IPS-NIHi7 (cell line): ENCODE measurements around the gene LDLRAD1.
"Not testable (repeated sequence)": the region's sequence is repeated elsewhere in the genome, so short reads cannot be mapped to it uniquely, and the experiment has no call there.

Experiments used
- DNase-seq: peaks from one replicate; pipeline ENCODE4 v3.0.0; 2012; ENCODE audit warnings: mixed read lengths; ENCODE audit errors: extremely low spot score

Gene LDLRAD1, protein sequence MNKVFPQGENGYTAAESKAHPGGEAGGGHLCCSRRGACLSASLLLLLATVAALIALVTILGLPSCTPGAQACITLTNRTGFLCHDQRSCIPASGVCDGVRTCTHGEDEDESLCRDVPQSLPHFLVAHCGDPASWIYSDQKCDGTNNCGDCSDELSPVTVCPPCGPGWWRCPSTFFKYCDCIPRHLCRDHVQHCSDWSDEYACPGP

GRCh38 chr1:54017979-54018378, at the start of gene LDLRAD1:
Gene LDLRAD1, minus strand, starts transcription at chr1:54018186. Its CDS starts 74 bp downstream, at chr1:54018112.
- DNase-seq: peak; percentile 43

GRCh38 chr1:54064299-54064698, 46.3 kb upstream of the LDLRAD1 start:
- no peak for DNase-seq

GRCh38 chr1:54054438-54054749, 36.4 kb upstream of the LDLRAD1 start:
- DNase-seq: no peak

GRCh38 chr1:54053745-54054437, 35.9 kb upstream of the LDLRAD1 start:
- DNase-seq: no peak

DNA sequence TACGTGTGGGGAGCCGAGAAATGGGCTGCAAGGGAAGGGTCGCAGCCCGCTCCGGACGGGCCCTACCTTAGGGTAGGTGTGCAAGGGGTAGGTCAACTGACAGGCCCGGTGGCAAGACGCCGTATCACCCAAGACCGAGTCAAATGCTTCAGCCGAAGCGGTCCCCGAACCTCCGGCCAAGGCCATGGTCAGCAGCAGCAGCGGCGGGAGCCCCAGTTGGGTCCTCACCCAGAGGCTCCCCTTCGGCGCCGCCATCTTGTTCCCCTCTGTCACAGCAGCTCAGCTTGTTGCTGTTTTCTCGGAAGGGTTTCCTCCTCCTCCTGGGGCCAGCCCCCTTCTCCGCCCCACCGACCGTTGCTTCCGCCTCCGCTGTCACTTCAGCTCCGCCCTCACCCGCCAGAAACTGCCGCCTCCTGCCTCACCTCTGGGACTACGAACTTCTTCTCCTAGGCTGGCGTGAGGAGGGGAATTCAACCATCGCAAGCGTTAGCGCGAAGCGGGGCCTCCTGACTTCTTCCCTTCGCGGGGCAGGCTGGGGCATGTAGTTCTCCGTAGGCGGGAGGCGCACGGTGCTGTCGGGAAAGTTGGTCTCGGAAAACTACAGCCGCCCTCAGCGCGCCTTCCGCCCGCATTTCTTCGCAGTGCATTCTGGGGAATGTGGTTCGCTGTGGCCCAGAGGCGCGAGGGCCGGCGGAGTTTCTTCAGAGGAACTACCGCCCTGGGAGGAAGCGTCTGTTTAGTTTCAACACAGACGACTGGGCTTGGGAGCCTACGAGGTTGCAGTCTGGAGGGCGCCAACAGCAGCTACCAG, 35.2 kb upstream of the LDLRAD1 start, which contains the start of the genes TCEANC2 and TMEM59:
TSS of gene TCEANC2 (plus strand) at position 675 of the 811 bp plus-strand sequence. CDS start 815 bp downstream, outside the sequence.
TSS of gene TMEM59 (minus strand) at position 271 of the 811 bp plus-strand sequence. CDS start at position 255, 16 bp downstream.
- DNase-seq: peak; percentile 97

DNA sequence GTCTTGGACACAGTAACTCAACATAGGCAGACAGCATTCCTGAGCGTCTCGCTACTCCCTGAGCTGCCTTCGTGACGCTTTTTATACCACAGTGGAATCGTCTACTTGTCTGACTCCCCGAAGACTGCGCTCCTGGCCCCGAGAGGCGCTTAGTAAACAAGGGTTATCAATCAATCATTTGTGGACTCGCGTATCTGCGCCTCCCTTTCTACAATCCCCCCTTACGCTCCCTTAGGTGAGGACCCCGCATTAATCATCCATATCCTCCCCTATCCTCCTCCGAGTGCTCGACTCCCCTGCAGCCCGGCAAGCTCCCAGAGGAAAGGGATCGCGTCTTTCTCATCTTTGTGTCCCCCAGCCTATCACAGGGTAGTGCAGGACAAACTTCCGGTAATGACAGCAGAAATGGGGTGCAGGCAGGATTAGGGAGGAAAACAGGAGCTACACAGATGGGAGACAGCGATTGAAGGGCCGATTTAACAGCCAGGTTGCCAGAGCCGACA, 34.5 kb upstream of the LDLRAD1 start:
- DNase-seq: peak; percentile 28

DNA sequence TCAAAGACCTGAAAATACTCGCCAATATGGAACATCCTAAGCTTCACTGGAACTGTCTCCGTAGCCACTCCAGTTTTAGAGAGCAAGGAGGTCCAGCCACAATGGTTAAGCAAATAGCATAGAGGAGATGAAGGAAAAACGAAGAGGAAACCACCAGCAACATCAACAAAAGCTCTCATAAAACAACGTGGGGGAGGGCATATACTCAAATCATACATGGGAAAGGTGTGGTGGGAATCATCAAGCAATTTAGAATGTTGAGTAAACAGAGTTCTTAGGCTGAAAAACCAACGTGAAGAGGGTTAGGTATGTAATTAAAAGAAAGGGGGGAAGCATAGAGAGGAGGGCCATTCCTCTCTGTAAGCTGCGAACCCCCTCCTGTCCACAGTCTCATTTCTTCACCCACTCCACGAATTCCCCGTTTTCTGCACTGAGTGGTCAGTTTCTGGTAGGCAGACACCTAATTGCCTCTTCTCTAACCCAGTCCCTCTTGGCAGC, 34.0 kb upstream of the LDLRAD1 start:
- DNase-seq: no peak

DNA sequence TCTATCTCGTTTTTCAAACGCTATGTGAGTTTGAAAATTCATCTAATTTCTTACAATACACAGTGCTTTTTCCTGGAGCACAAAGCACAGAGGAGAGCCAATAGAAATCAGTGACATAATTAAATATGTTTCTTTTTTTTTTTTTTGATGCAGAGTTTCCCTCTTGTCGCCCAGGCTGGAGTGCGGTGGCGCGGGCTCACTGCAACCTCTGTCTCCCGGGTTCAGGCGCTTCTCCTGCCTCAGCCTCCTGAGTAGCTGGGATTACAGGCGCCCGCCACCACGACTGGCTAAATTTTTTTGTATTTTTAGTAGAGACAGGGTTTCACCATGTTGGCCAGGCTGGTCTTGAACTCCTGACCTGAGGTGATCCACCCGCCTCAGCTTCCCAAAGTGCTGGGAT, 32.4 kb upstream of the LDLRAD1 start:
- not testable (repeated sequence) for DNase-seq

GRCh38 chr1:54047384-54048305, 29.7 kb upstream of the LDLRAD1 start:
- no peak for DNase-seq

- DNase-seq: no peak
Measured at GRCh38 chr1:54046671-54047383, 28.8 kb upstream of the LDLRAD1 start.

DNA sequence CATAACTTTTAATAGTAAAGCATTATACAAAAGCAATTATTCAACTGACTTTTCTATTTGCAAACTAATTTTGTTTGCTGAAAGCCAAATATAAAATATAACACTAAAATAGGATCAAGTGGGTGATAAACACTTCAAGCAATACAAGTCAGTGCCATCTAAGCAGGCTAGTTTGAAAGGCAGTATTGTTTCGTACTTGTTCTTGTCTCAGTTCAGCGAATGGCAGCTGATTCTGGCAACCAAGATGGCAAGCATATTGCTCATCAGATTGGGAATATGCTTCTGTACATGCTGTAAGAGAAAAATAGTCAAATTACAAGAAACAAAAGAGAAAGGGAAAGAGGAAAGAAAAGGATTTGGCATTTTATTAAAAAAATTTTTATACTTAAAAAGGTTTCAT, 27.5 kb upstream of the LDLRAD1 start:
- no peak for DNase-seq

DNA sequence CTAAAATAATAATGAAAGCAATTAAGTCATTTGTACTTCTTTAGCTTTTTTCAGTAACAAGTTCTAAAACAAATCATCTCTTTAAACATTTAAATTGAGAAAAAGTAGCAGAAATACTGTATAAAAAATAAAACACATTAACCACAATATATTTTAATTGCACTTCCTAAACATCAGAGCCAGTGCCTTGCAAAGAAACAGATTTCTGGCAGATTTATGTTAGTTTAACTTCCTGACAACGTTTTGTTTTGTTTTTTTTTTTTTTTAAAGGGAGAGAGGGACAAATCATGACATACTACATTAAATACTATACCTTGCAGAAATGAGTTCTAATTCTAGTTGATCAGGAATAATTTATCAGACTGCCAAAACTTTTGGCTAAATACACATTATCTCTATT, 23.8 kb upstream of the LDLRAD1 start:
- DNase-seq: no peak

GRCh38 chr1:54037476-54037875, 19.5 kb upstream of the LDLRAD1 start:
- DNase-seq: no peak

DNA sequence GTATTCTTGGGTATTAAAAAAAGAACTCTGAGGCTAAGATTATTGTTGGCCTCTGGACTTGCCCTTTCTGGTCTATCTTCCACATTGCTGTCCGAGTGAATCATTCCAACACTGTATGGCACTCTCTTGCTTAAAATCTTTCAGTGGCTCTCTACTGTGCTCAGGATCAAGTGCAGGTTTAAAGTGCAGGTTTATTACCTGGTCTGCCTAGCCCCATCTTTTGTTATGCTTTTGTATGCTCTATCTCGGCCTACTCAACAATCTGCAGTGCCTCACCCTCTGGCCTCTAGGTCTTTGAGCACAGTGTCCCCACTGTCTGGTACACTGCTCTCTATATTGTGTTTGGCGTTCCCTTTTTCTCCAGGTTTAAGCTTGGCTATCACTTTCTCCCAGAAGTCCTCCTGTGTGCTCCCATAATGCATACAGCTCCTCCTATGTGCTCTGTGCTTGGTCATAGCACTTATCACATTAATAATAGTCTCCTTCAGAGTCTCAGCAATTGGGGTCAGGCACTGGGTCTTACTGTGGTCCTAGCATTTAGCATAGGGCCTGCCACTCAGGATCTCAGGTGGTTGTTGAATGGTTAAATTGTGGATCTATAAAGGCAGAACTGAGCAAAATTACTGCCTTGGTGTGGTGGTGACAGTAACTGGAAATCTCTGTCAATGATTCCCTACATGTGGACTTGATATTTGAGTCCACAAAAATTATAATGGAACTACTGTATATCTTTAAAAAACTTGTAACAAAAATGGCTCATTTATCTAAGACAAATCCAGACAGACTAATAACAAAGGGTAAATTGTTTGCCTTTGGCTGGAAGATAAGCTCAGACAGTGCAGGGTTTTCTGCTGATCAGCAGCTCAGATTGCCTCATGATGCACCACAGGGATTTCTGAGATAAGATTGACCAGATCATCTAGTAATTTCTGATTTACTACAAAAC, 10.6 kb upstream of the LDLRAD1 start:
- DNase-seq: no peak

DNA sequence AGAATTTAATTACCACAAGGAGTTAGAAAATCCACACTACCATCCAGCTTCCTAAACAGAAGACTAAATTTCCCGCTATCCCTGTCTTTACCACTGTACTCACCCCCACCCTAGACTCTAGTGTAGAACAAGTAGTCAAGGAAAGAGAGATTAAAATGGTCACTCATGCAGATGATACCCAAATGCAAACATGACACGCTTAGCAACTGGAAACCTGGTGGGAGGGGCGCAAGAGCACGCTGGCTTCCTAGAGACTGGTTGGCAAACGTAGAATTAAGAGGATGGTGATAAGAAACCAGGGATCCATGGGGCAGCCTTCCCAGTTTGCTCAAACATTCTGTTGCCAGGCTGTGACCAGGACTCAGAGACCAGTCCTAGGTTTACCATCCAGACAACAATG, 9.9 kb upstream of the LDLRAD1 start:
- DNase-seq: peak; percentile 16

- not testable (repeated sequence) for DNase-seq
Measured at GRCh38 chr1:54024811-54025210, 6.8 kb upstream of the LDLRAD1 start.

DNA sequence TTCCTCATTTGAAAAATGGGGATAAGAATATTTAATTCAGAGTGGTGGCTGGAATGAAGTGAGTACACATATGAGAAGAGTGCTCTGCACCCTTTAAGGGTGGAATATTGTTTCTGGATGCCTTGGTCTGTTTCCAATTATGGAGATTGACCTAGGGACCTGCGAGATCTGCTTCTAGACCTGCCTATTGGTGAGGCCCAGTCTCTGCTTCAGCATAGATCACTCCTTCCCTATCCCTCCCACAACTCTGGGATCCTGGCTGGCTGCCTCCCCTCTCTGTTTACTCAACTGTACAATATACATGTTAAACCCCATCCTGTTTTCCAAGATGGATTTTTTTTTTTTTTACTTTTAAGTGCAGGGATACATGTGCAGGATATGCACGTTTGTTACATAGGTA, 6.4 kb upstream of the LDLRAD1 start:
- no peak for DNase-seq

- not testable (repeated sequence) for DNase-seq
Measured at GRCh38 chr1:54019562-54020176, 1.7 kb upstream of the LDLRAD1 start.

DNA sequence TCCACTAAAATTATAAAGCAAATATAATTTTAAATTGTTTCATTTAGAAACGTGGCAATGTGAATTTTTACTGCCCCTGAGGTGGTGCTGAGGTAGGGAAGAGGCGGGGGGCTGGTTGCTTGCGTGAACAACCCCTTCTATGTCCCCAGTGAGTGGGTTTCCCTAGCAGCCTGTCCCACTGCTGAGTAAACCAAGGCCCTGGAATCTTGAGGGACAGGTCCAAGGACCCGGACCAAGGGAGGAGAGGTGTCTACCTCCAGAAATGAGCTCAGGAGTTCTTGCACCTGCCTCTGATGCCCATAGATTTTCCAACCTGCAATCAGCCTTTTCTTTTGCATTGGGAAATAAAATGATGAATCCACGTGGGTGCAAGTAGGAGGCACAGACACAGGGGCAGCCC, 649 bp upstream of the LDLRAD1 start:
- DNase-seq: no peak
